OCI-LY1 (cell line): ENCODE results near the gene ARHGAP6.
A peak's percentile ranks its signal among the peaks of the same experiment; 100 is the strongest.

Experiments used
- H2AFZ ChIP-seq: fragments of 200-600 bp; sonication (generic), shearing (Covaris generic); 2 replicates; pipeline ENCODE4 v1.6.0; 2014; ENCODE audit warnings: antibody characterized with exemption, mild to moderate bottlenecking, low read length
- H3F3A ChIP-seq: fragments of 200-600 bp; sonication (generic), shearing (Covaris generic); 2 replicates; pipeline ENCODE4 v1.6.0; 2014; ENCODE audit warnings: mild to moderate bottlenecking, antibody characterized with exemption, low read length, moderate library complexity; ENCODE audit not compliant: insufficient read depth
- H3K27ac ChIP-seq: fragments of 200-600 bp; sonication (generic); 2 replicates; pipeline ENCODE4 v1.5.1; 2014; ENCODE audit warnings: low read length, mixed run types, mild to moderate bottlenecking, low read depth; ENCODE audit not compliant: poor library complexity, severe bottlenecking
- H3K27me3 ChIP-seq: fragments of 200-600 bp; sonication (generic); 2 replicates; pipeline ENCODE4 v1.6.0; 2014; ENCODE audit warnings: antibody characterized with exemption, mild to moderate bottlenecking, low read length, moderate library complexity; ENCODE audit not compliant: insufficient read depth
- H3K36me3 ChIP-seq: fragments of 200-600 bp; sonication (generic); 2 replicates; pipeline ENCODE4 v1.6.1; 2014; ENCODE audit warnings: mild to moderate bottlenecking, antibody characterized with exemption, low read length, moderate library complexity, mixed read lengths; ENCODE audit not compliant: insufficient read depth
- H3K4me1 ChIP-seq: fragments of 200-600 bp; sonication (generic); 2 replicates; pipeline ENCODE4 v1.5.1; 2014; ENCODE audit warnings: mild to moderate bottlenecking, low read length, moderate library complexity; ENCODE audit not compliant: insufficient read depth, severe bottlenecking
- H3K4me2 ChIP-seq: fragments of 200-600 bp; sonication (generic), shearing (Covaris generic); 2 replicates; pipeline ENCODE4 v1.6.1; 2014; ENCODE audit warnings: low read length
- H3K4me3 ChIP-seq: fragments of 200-600 bp; sonication (generic); 2 replicates; pipeline ENCODE4 v1.5.1; 2014; ENCODE audit warnings: low read length, low read depth, mild to moderate bottlenecking, mixed read lengths; ENCODE audit not compliant: poor library complexity, severe bottlenecking
- H3K79me2 ChIP-seq: fragments of 200-600 bp; shearing (Covaris generic); 2 replicates; pipeline ENCODE4 v1.6.1; 2016; ENCODE audit warnings: mixed run types, low read length, mixed read lengths; ENCODE audit not compliant: insufficient read depth
- H3K9ac ChIP-seq: fragments of 200-600 bp; sonication (generic), shearing (Covaris generic); 2 replicates; pipeline ENCODE4 v1.6.1; 2014; ENCODE audit warnings: mild to moderate bottlenecking, low read length, mixed read lengths
- H3K9me2 ChIP-seq: fragments of 200-600 bp; sonication (generic), shearing (Covaris generic); 2 replicates; pipeline ENCODE4 v1.6.1; 2014; ENCODE audit warnings: low read depth, mild to moderate bottlenecking, low read length, mixed read lengths
- H3K9me3 ChIP-seq: fragments of 200-600 bp; shearing (Covaris generic); 2 replicates; pipeline ENCODE4 v1.6.1; 2014; ENCODE audit warnings: low read length, mixed read lengths
- H4K20me1 ChIP-seq: fragments of 200-600 bp; sonication (generic), shearing (Covaris generic); 2 replicates; pipeline ENCODE4 v1.6.0; 2016; ENCODE audit warnings: mild to moderate bottlenecking, low read length; ENCODE audit not compliant: insufficient read depth
- EZH2 ChIP-seq: fragments of 200-600 bp; sonication (generic), shearing (Covaris generic); IDR thresholded peaks from 2 replicates; pipeline ENCODE4 v1.8.0; 2017; ENCODE audit warnings: borderline replicate concordance, mixed run types, mild to moderate bottlenecking, antibody characterized with exemption, low read length, moderate library complexity, mixed read lengths
- TF ChIP-seq, protein P1 (sequence below): fragments of 200-600 bp; sonication (generic), shearing (Covaris generic); IDR thresholded peaks from 2 replicates; pipeline ENCODE4 v1.5.1; 2017; ENCODE audit warnings: mild to moderate bottlenecking, antibody characterized with exemption, low read length, moderate library complexity, mixed read lengths

Gene ARHGAP6

DNA sequence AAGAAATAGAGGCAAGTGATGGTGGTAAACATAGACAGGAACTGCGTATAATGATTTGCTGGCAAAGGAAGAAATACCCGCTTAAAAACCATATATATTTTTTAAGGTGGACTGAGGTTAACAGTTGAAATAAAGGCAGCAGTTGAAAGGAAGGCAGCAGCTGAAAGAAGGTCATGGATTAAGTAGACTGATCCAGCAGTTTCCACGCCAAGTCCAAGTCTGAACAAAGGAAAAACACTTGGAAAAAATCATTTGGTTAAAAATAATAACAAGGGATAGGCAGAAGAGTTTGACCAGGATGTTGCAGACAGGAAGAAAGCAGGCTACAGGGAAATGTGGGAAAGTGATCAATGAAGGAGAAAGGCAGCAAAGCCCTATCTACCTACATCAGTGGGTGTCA is 278.9 kb downstream of the ARHGAP6 start:
- Histone ChIP-seq H3K9me2 (no peaks in the 10 kb centered on the region), H3K27me3 (no peaks in the 10 kb centered on the region), H3K4me2 (no peak overlapping the region), H3K4me3 (no peak overlapping the region), H3K9me3 (no peaks in the 10 kb centered on the region), H4K20me1 (no peaks in the 10 kb centered on the region), H2AFZ (no peak overlapping the region), H3F3A (no peaks in the 10 kb centered on the region), H3K79me2 (no peaks in the 10 kb centered on the region), H3K27ac (no peak overlapping the region), H3K4me1 (peaks cover under 1% of the 10 kb centered on the region), H3K9ac (no peak overlapping the region), H3K36me3 (no peaks in the 10 kb centered on the region)
- TF ChIP-seq, protein P1, sequence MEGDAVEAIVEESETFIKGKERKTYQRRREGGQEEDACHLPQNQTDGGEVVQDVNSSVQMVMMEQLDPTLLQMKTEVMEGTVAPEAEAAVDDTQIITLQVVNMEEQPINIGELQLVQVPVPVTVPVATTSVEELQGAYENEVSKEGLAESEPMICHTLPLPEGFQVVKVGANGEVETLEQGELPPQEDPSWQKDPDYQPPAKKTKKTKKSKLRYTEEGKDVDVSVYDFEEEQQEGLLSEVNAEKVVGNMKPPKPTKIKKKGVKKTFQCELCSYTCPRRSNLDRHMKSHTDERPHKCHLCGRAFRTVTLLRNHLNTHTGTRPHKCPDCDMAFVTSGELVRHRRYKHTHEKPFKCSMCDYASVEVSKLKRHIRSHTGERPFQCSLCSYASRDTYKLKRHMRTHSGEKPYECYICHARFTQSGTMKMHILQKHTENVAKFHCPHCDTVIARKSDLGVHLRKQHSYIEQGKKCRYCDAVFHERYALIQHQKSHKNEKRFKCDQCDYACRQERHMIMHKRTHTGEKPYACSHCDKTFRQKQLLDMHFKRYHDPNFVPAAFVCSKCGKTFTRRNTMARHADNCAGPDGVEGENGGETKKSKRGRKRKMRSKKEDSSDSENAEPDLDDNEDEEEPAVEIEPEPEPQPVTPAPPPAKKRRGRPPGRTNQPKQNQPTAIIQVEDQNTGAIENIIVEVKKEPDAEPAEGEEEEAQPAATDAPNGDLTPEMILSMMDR = no peak
- no peak for TF ChIP-seq EZH2

DNA sequence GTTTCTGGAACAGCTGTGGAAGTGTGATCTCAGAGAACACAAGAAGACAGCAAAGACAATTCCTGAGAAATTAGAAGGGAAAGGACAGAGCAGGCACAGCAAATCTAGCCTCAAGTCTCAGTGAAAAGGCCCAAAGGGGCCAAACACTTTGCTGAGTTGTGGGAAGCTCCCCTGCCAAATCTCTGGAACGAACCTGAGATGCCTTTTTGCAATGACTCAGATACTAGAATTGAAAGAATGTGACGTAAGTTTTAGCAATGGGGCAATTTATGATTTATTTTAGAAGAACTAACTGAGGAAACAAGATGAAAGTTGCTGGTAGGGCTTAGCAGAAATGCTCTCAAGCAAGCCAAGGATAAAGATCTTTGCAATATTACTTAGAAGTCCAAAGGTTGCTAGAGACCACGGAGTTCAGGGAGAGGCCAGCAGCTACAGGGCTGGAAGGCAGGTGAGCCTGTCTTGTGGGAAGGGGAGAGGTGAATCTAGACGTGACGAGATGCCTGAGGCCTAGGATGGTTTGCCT is 279.7 kb downstream of the ARHGAP6 start:
- no peaks in the 10 kb centered on the region for H3K9me3 ChIP-seq
- H3K27me3 ChIP-seq = no peaks in the 10 kb centered on the region
- no peaks in the 10 kb centered on the region for H3K36me3 ChIP-seq
- peaks cover 5% of the 10 kb centered on the region for H3K4me1 ChIP-seq
- no peak overlapping the region for H3K27ac ChIP-seq
- no peaks in the 10 kb centered on the region for H3F3A ChIP-seq
- H3K4me2 ChIP-seq = no peak overlapping the region
- H3K9ac ChIP-seq = no peak overlapping the region
- no peaks in the 10 kb centered on the region for H3K79me2 ChIP-seq
- H3K4me3 ChIP-seq = no peak overlapping the region
- no peak for TF ChIP-seq EZH2
- no peaks in the 10 kb centered on the region for H3K9me2 ChIP-seq
- no peaks in the 10 kb centered on the region for H4K20me1 ChIP-seq
- H2AFZ ChIP-seq = no peak overlapping the region

DNA sequence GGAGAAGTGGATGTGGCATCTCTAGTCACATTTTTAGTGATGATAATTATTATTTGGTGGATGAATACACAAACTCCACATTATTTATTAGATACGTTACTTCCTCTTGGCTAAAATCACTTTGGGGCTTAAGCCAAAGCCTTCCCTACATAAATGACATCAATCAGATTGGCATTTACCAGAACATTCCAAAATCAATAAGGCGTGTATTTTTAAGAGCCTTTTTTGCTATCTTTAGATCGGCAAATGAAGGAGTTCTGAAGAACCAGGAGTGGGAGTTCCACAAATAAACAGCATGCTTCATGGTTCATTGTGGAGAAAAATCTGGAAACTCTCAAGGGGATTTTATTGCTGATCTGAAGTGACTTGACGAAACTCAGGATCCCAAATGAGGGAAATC is 282.8 kb downstream of the ARHGAP6 start:
- TF ChIP-seq, protein P1 = no peak
- no peak for TF ChIP-seq EZH2
- no peaks in the 10 kb centered on the region for H4K20me1 ChIP-seq
- H3K9me2 ChIP-seq = no peaks in the 10 kb centered on the region
- no peak overlapping the region for H2AFZ ChIP-seq
- H3K9me3 ChIP-seq = no peaks in the 10 kb centered on the region
- H3K27me3 ChIP-seq = no peaks in the 10 kb centered on the region
- no peak overlapping the region for H3K4me2 ChIP-seq
- no peak overlapping the region for H3K9ac ChIP-seq
- H3K36me3 ChIP-seq = no peaks in the 10 kb centered on the region
- peaks cover 5% of the 10 kb centered on the region for H3K4me1 ChIP-seq
- no peaks in the 10 kb centered on the region for H3F3A ChIP-seq
- no peak overlapping the region for H3K4me3 ChIP-seq
- no peak overlapping the region for H3K27ac ChIP-seq
- no peaks in the 10 kb centered on the region for H3K79me2 ChIP-seq

DNA sequence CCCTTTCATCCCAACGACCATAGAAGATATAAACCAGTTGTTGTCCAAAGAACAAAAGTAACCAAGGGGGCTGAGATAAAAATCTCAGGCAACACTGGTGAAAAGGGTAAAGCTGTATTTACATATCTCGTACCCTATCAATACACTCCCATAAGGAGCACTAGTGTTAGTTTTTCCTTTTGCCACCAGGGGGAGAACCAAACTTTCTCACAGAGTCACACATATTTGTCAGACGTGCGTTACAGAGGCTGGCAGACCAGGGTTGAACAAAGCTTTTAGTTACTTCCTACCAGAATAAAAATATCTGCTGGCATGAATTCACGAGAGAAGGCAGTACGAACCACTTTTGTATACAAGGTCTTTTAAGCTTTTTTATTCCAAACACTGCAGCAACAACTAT is 284.3 kb downstream of the ARHGAP6 start:
- no peak overlapping the region for H3K4me2 ChIP-seq
- H3K79me2 ChIP-seq = no peaks in the 10 kb centered on the region
- no peaks in the 10 kb centered on the region for H3K27me3 ChIP-seq
- no peaks in the 10 kb centered on the region for H3K9me2 ChIP-seq
- no peak overlapping the region for H3K27ac ChIP-seq
- no peaks in the 10 kb centered on the region for H3F3A ChIP-seq
- H3K36me3 ChIP-seq = no peaks in the 10 kb centered on the region
- no peaks in the 10 kb centered on the region for H3K9me3 ChIP-seq
- no peak for TF ChIP-seq EZH2
- TF ChIP-seq, protein P1 = peak; percentile 59; the same call in 1 of the 2 replicates
- H4K20me1 ChIP-seq = no peaks in the 10 kb centered on the region
- H2AFZ ChIP-seq = no peak overlapping the region
- no peak overlapping the region for H3K4me3 ChIP-seq
- no peak overlapping the region for H3K9ac ChIP-seq
- peaks cover 5% of the 10 kb centered on the region for H3K4me1 ChIP-seq
